ENCODE measurements around the gene DBH.

DNA sequence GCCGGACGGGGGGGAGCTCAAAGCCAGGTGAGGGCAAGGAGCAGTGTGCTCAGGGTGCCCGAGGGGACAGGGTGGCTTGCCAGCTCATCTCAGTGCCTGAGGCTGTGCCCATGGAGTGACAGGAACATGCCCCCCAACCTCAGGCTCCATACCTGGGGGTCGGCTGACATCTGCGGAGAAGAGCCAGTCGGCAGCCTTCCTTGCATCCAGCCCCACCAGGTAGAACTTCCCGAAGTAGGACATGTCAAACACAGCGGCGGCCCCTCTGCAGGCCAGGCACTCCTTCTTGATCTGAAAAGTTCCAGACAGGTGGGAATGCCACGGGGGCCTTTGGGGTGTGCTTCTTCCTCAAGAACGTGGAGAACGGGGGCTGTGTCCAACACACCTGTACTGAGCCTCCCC is 59.9 kb downstream of the DBH start:
- TF ChIP-seq ZNF274 (IDR thresholded peaks at IDR 0.05; ENCODE audit: low read depth, low read length), result no peak
- TF ChIP-seq YY1 (IDR thresholded peaks at IDR 0.05; ENCODE audit: insufficient read depth, insufficient read length), result no peak
- no peak for TF ChIP-seq SUZ12 (IDR thresholded peaks at IDR 0.05; ENCODE audit: extremely low read depth, insufficient read depth, insufficient read length)

All from NT2/D1 (cell line).